GM21786 (cell line): ENCODE measurements around the gene HCN4.

ENCODE experiments used
- ATAC-seq: cut with Tn5 transposase; IDR thresholded peaks from one replicate; pipeline ENCODE4 v1.9.1; 2021; ENCODE audit not compliant: unreplicated experiment

Gene HCN4

GRCh38 chr15:73380661-73381060 lies 11.9 kb upstream of the HCN4 start:
- no peak for ATAC-seq

DNA sequence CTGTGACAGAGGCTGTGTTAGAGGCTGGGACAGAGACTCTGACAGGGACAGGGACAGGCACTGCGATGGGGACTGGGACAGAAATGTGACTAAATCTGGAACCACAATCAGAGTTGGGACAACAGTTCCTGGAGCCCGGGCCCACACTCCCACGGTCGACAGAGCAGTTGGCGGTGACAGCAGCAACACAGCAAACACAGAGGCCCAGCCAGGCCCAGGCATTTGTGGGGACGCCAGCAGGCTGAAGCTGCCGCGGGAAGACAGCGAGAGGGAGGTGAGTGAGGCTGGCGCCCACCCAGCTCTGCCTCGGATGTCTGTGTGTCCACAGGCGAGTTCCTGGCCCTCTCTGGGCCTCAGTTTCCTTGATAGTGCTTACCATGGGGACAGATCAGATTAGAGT lies 9.3 kb upstream of the HCN4 start:
- no peak for ATAC-seq

DNA sequence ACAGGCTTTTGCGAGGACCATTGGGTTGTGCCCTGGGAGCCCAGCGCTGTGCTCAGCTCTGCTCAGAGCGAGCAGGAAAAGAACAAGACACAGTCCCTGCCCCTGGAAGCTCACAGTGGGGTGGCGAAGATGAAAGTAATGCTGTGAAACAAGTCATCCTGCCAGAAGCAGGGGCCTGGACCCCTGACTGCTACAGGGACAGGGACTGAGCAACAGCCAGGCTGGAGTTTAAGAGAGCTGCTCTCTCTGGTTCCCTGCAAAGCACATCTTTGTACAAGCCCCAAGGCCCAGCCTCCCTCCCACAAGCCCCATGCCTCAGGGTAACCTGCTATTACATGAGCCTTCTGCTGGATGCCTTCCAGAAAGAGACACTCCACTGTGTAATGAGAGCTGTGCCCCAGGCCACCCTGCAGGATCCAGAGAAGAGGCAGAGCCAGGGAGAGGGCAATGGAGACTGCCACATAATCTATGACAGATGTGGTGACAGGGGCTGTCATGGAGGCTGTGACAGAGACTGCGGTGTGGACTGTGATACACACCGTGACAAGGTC lies 7.1 kb upstream of the HCN4 start:
- no peak for ATAC-seq

GRCh38 chr15:73375012-73375411 lies 6.3 kb upstream of the HCN4 start:
- ATAC-seq, result no peak

DNA sequence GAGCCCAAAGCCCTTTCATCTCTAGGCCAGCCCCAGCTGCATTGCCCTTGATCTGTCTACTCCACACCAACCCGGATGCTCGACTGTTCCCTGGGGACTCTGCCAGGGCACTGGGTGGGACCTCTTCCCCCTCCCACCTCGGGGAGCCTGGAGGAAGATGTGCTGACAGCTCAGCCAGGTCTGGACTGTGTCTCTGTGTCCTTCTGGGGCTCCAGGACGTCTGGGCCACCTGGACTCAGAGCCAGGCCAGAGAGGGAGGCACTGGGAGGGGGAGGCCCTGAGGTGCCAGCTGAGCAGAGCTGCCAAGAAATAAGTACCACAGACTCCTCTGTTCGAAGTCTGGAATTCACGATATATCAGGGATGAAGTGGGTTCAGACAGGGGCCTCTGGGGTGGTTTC lies 5.8 kb upstream of the HCN4 start:
- no peak for ATAC-seq

- no peak for ATAC-seq
Measured at GRCh38 chr15:73373221-73373620, 4.5 kb upstream of the HCN4 start.

- ATAC-seq, result no peak
Measured at GRCh38 chr15:73371812-73372211, 3.1 kb upstream of the HCN4 start.

DNA sequence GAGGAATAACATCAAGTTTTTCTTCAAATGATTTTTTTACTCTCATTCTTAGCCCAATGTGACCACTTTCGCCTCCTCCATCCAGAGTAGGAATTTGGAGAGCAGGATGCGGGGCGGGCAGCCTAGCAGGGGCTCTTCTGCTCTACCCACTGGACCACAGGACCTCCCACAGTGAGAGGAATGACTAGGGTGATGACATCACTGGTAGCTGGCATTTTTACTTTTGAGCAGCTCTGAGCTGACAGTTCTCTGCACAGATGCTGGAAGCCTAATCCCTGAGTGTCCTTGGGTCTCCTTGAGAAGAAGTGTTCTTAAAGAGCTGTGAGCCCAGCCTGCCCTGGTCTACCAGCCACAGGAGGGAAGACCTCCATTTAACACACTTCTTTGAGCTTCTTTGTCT lies 1.4 kb upstream of the HCN4 start:
- no peak for ATAC-seq

GRCh38 chr15:73369154-73369694 lies 466 bp upstream of the HCN4 start:
- no peak for ATAC-seq

DNA sequence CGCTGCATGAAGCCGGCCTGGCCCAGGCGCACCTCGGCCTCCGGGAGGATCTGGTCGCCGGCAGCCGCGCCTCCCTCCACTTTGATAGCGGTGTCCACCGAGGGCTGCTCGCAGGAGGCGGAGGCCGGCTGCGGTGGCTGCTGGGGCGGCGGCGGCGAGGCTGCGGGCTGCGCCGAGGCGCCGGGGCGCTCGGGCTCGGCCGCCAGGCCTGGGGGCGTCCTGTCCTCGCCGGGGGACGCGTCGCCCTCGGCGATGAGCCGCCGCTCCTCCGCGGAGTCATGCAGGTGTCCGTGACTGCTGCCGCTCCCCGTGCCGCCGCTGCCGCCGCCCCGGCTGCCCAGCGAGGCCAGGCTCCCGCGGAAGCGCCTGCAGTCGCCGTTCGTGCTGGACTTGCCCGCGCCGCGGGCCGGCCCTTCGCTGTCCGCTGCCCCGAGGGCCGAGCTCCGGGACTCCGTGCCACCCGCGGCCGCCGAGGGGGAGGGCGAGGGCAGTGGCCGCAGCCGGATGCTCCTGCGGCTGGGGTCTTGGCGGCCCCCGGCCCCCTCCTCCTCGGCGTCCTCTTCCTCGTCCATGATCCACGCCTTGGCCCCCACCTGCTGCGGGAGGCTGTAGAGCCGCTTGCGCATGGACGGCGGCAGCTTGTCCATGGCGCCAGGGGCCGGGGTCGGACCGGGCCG lies 996 bp downstream of the HCN4 start:
- ATAC-seq, result no peak

DNA sequence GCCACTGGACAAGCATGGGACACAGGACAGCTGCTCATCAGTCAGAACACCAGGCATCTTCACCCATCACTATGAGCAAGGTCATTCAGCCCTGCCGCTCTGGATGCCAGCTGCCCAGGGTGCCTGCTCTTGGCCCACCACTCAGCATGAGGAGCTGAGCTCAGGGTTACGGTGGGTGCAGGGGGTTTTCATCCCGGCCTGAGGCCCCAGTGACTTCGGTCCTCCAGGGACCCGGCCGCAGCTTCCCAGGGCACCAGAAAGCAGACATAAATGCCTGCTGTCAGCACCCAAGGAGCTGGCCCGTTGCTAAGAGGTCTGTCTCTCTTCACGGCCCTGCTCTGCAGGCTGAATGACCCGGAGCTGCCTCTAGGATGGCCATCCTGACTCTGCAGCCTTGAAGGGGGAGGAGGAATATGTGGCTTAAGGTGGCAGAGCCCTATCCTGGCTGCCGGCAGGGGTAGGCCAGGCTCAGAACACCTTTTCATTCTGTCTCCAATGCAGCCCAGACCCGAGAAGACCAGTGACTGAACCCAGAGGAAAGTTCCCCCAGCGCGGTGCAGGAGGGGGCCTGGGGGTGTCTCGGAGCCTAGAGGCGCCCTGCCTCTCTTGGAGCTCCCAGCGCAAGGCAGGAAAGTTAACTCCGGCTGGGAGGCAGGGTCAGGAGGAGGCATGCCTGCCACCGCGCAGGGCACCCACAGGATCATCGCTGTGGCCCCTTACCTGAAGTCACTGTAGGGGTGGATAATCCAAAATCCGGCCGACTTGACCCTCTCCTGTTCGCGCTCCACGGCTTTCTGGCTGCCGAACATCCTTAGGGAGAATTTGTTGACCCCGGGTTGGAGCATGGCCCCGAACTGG lies 1.8 kb downstream of the HCN4 start:
- ATAC-seq, result no peak

GRCh38 chr15:73364070-73364469 lies 4.7 kb downstream of the HCN4 start:
- ATAC-seq, result no peak

DNA sequence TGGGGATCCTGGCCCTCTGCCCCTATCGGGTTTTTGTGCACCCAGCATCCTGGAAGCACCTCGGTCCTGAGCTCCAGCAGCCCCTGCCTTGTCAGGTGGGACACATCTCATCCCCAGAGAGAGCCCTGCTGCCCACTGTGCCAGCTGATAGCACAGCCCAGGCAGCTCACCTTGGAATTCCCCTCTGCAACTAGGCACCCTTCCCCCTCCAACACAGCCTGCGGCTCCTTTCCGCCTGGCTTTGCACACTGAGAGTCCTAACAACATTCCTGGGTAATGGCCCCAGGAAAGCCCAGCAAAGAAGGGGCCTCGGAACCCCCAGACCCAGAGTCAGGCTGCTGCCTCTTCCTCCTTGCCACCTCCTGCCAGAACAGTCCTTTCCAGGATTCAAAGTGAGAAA lies 5.9 kb downstream of the HCN4 start:
- no peak for ATAC-seq

DNA sequence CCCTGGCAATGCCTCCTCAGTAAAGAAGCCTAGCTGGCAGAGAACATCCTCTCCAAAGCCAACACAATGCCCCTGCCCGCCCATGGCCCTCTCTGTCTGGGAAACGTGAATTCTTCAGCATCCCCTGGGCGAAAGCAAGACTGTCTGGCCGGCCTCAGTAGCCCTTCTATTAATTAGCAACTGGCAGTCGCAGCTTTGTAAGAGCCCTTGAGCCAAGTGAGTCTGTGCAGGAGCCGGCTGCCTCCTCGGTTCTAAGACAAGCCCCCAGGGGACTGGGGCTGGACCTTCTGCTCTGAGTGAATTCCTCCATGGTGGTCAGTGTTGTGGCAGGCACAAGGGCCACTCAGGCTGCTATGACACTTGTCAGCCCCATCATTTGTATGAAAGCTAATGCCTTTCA lies 7.4 kb downstream of the HCN4 start:
- no peak for ATAC-seq

- ATAC-seq, result no peak
Measured at GRCh38 chr15:73359651-73360050, 9.1 kb downstream of the HCN4 start.

DNA sequence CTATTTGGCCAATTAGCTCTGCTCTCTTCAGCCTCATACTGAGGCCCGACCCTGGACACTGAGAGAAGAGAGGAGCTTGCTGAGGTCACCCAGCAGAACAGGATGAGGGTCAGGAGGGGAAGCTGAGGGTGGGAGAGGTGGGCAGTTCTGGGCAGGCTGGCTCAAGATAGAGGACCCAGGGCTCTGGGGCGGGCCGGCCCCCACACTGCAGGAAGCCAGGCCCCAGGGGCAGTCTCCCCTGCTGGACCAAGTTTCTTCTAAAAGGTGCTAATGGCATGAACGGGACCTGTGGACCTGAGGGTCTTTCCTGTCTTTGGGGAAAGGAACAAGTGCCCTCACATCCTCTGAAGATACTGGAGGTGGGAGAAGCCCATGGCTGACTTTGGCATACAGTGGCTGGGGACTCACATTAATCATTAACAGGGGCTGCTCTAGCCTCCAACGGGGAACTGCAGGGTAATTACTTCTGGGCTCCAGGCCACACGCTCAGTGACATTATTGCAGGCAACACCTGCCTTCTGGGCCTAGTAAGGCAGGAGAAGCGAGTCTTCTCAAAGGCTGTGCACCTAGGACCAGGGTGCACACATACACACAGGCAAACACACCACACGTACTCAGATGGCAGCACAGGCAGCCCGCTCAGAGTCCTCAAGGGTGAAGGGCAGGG lies 10.6 kb downstream of the HCN4 start:
- ATAC-seq, result no peak

GRCh38 chr15:73355612-73356265 lies 13.0 kb downstream of the HCN4 start:
- ATAC-seq, result no peak

- ATAC-seq, result no peak
Measured at GRCh38 chr15:73354241-73354640, 14.5 kb downstream of the HCN4 start.

GRCh38 chr15:73353734-73354133 lies 15.0 kb downstream of the HCN4 start:
- ATAC-seq, result no peak

GRCh38 chr15:73352082-73352481 lies 16.7 kb downstream of the HCN4 start:
- no peak for ATAC-seq

- ATAC-seq, result no peak
Measured at GRCh38 chr15:73349191-73349590, 19.6 kb downstream of the HCN4 start.
